HCT116 (cell line): ENCODE measurements around the gene DNAJB8. TPM values are rescaled to one million over a fixed set of nuclear protein-coding genes. Genes with fewer than 3 reads are reported as not detected.

Experiments used
- ATAC-seq: fragments of 200-7000 bp; cut with Tn5 transposase; 2 replicates; pipeline ENCODE4 v1.9.1; 2020; ENCODE audit warnings: mild to moderate bottlenecking, moderate library complexity
- BruUV-seq: library from RNA; stranded (reverse); fragments of 400-500 nt; replicated peaks from 2 replicates; lab custom pipeline; 2021; lab: Mats Ljungman, UMichigan
- CTCF ChIA-PET: fragments of 300-600 bp; sonication (Branson Sonifier 250); formaldehyde crosslinking; loops from one replicate; lab custom pipeline; 2021; ENCODE audit warnings: antibody characterized with exemption; lab: Charles Lee
- POLR2A ChIA-PET: fragments of 300-600, 350-600 bp; sonication (Branson Sonifier 250); formaldehyde crosslinking; loops from one replicate; lab custom pipeline; 2021; ENCODE audit warnings: antibody characterized with exemption; lab: Charles Lee
- RAD21 ChIA-PET, 2 experiments: fragments of 300-600 bp; sonication (Branson Sonifier 250); formaldehyde crosslinking; loops; one replicate each; lab custom pipeline; 2023; ENCODE audit warnings: low total read pairs in 2 of 2; ENCODE audit not compliant: uncharacterized antibody in 2 of 2, unreplicated experiment in 2 of 2, low non-redundant PET in 1 of 2; lab: Charles Lee
- DNase-seq: peaks from one replicate; pipeline ENCODE4 v3.0.0-alpha.2; 2010; ENCODE audit warnings: low read depth, low spot score
- H2AFZ ChIP-seq: fragments of 200-600 bp; shearing (Covaris generic), sonication (generic); 2 replicates; pipeline ENCODE4 v1.6.1; 2017; ENCODE audit warnings: low read depth, mixed run types, mixed read lengths, antibody characterized with exemption, low read length; ENCODE audit not compliant: poor library complexity, severe bottlenecking
- H3K27ac ChIP-seq: 2 replicates; pipeline ENCODE4 v1.5.1; 2012; ENCODE audit warnings: low read depth, low read length
- H3K27me3 ChIP-seq: fragments of 200-600 bp; sonication (generic); 2 replicates; pipeline ENCODE4 v1.6.1; 2016; ENCODE audit warnings: mixed run types, low read length, mixed read lengths; ENCODE audit not compliant: insufficient read depth
- H3K36me3 ChIP-seq, 2 experiments: fragments of 200-500 bp in 1 of 2; fragments of 200-600 bp in 1 of 2; sonication (Bioruptor generic) in 1 of 2; sonication (generic) in 1 of 2; 2 replicates each; pipeline versions ENCODE4 v1.5.1 to v1.6.1; 2014 to 2016; ENCODE audit warnings: low read length in 2 of 2, inconsistent platforms in 1 of 2, mixed read lengths in 1 of 2, mixed run types in 1 of 2; ENCODE audit not compliant: insufficient read depth in 2 of 2, control insufficient read depth in 1 of 2
- H3K4me1 ChIP-seq, 2 experiments: fragments of 200-600 bp in 1 of 2; sonication (generic) in 1 of 2; 2 replicates each; pipeline versions ENCODE4 v1.5.1 to v1.6.1; 2012 to 2017; ENCODE audit warnings: low read length in 2 of 2, inconsistent platforms in 1 of 2, mild to moderate bottlenecking in 1 of 2, mixed read lengths in 1 of 2, mixed run types in 1 of 2, moderate library complexity in 1 of 2; ENCODE audit not compliant: insufficient read depth in 2 of 2, control insufficient read depth in 1 of 2
- H3K4me2 ChIP-seq: fragments of 200-600 bp; sonication (generic); 2 replicates; pipeline ENCODE4 v1.6.1; 2017; ENCODE audit warnings: mixed run types, low read length, mixed read lengths
- H3K4me3 ChIP-seq, 2 experiments: fragments of 200-600 bp in 1 of 2; sonication (generic) in 1 of 2; replicated peaks in 1 of 2; 2 replicates each; pipeline ENCODE4 v1.5.1; 2011 to 2016; ENCODE audit warnings: low read length in 2 of 2, control low read depth in 1 of 2, low read depth in 1 of 2, mild to moderate bottlenecking in 1 of 2, mixed read lengths in 1 of 2, mixed run types in 1 of 2
- H3K79me2 ChIP-seq: fragments of 200-600 bp; sonication (generic); 2 replicates; pipeline ENCODE4 v1.6.1; 2017; ENCODE audit warnings: mild to moderate bottlenecking, mixed run types, low read length, moderate library complexity, mixed read lengths; ENCODE audit not compliant: insufficient read depth
- H3K9ac ChIP-seq: fragments of 200-600 bp; sonication (generic); 2 replicates; pipeline ENCODE4 v1.6.1; 2016; ENCODE audit warnings: low read length, mixed read lengths
- H3K9me2 ChIP-seq: fragments of 200-600 bp; sonication (generic), shearing (Covaris generic); 2 replicates; pipeline ENCODE4 v1.6.1; 2017; ENCODE audit warnings: mixed run types, mild to moderate bottlenecking, moderate library complexity; ENCODE audit not compliant: insufficient read depth
- H3K9me3 ChIP-seq, 2 experiments: fragments of 200-500 bp in 1 of 2; fragments of 200-600 bp in 1 of 2; sonication (Bioruptor generic) in 1 of 2; sonication (generic) in 1 of 2; 2 replicates each; pipeline ENCODE4 v1.6.1; 2014 to 2017; ENCODE audit warnings: low read length in 2 of 2, mixed read lengths in 2 of 2, inconsistent platforms in 1 of 2, low read depth in 1 of 2, mild to moderate bottlenecking in 1 of 2, mixed run types in 1 of 2, moderate library complexity in 1 of 2; ENCODE audit not compliant: control insufficient read depth in 1 of 2, insufficient read depth in 1 of 2
- H4K20me1 ChIP-seq: fragments of 200-600 bp; sonication (generic), shearing (Covaris generic); 2 replicates; pipeline ENCODE4 v1.6.1; 2017; ENCODE audit warnings: mixed run types, mild to moderate bottlenecking, moderate library complexity; ENCODE audit not compliant: insufficient read depth
- CBX3 ChIP-seq: IDR thresholded peaks from 2 replicates; pipeline ENCODE4 v1.6.1; 2012; ENCODE audit warnings: low read depth
- CEBPB ChIP-seq: IDR thresholded peaks from 2 replicates; pipeline ENCODE4 v1.6.1; 2012; ENCODE audit warnings: low read depth
- ELF1 ChIP-seq: IDR thresholded peaks from 2 replicates; pipeline ENCODE4 v1.6.1; 2012; ENCODE audit warnings: low read depth, borderline replicate concordance
- EZH2 ChIP-seq: fragments of 200-600 bp; sonication (generic); IDR thresholded peaks from 2 replicates; pipeline ENCODE4 v1.6.1; 2017; ENCODE audit warnings: antibody characterized with exemption, mixed run types
- EZH2phosphoT487 ChIP-seq: fragments of 200-600 bp; IDR thresholded peaks from 2 replicates; pipeline ENCODE4 v1.6.1; 2018; ENCODE audit warnings: antibody characterized with exemption, borderline replicate concordance
- FOSL1 ChIP-seq: IDR thresholded peaks from 2 replicates; pipeline ENCODE4 v1.6.1; 2012; ENCODE audit warnings: low read depth
- POLR2A ChIP-seq: IDR thresholded peaks from 2 replicates; pipeline ENCODE4 v1.7.0; 2011; ENCODE audit warnings: borderline replicate concordance; ENCODE audit not compliant: insufficient read depth, insufficient read length; ENCODE audit errors: extremely low read depth
- POLR2AphosphoS5 ChIP-seq: IDR thresholded peaks from 2 replicates; pipeline ENCODE4 v1.6.1; 2011; ENCODE audit warnings: mild to moderate bottlenecking, low read depth, low read length, moderate library complexity
- RAD21 ChIP-seq: IDR thresholded peaks from 2 replicates; pipeline ENCODE4 v1.6.1; 2012; ENCODE audit warnings: low read depth, mild to moderate bottlenecking
- SP1 ChIP-seq: IDR thresholded peaks from 2 replicates; pipeline ENCODE4 v1.6.1; 2012; ENCODE audit warnings: low read depth
- TCF7L2 ChIP-seq: IDR thresholded peaks from 2 replicates; pipeline ENCODE4 v1.7.0; 2011; ENCODE audit warnings: borderline replicate concordance, inconsistent platforms; ENCODE audit not compliant: insufficient read depth, insufficient read length; ENCODE audit errors: extremely low read depth
- YY1 ChIP-seq: IDR thresholded peaks from 2 replicates; pipeline ENCODE4 v1.6.1; 2011; ENCODE audit warnings: low read length, low read depth, moderate library complexity, mild to moderate bottlenecking; ENCODE audit not compliant: insufficient replicate concordance; ENCODE audit errors: extremely low read depth
- ZFX ChIP-seq: fragments of 450-650 bp; IDR thresholded peaks from 2 replicates; pipeline ENCODE4 v1.6.1; 2017
- intact Hi-C: fragments of 100-400 bp; cut with micrococcal nuclease; formaldehyde crosslinking; loops from 2 replicates; pipeline ENCODE4 v1.10.0; 2022
- total RNA-seq: library from RNA; stranded (reverse); gene quantifications from one replicate; pipeline ENCODE4 v1.2.1, GENCODE V29; 2021; ENCODE audit not compliant: unreplicated experiment
- TF ChIP-seq, protein P1 (sequence below): IDR thresholded peaks from 2 replicates; pipeline ENCODE4 v1.6.1; 2012
- TF ChIP-seq, protein P2 (sequence below): IDR thresholded peaks from 2 replicates; pipeline ENCODE4 v1.6.1; 2012; ENCODE audit warnings: low read depth

Gene DNAJB8
- total RNA-seq, 1 experiment from 2014 or later = not detected

DNA sequence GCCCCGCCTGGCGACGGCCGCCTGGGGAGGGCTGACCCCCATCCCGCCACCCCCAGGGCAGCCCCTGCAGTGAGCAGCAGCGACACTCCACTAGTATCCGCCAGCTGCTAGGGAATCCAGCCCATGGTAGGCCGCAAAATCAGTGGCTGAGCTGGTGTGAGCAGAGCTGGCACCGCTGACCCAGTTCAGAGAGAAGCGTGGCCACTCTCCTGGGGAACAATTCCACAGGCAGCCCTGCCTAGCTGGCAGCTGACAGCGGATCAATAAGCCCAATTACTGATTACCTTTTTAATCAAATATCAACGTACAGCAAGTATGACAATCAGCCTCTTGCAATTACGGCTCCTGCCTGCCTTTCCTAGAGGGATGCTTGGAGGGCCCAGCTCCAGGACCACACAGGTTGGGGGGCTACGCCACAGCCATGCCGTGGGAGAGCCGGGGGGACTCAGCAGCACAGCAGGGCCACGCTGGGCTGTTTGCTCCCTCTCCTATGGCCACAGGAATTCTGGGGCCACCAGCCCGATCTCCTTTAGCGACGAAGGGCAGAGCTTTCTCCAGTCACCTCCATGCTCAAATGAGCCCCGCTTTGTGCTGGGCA is 13.9 kb downstream of the DNAJB8 start:
- TF ChIP-seq TCF7L2 (no peak), CBX3 (no peak), ELF1 (no peak), YY1 (no peak), POLR2AphosphoS5 (no peak), EZH2 (no peak), SP1 (no peak)
- TF ChIP-seq, protein P1, sequence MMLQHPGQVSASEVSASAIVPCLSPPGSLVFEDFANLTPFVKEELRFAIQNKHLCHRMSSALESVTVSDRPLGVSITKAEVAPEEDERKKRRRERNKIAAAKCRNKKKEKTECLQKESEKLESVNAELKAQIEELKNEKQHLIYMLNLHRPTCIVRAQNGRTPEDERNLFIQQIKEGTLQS = no peak
- no peaks in the 10 kb centered on the region for H3K79me2 ChIP-seq
- intact Hi-C loops = no loop called here
- no peak overlapping the region for H3K9ac ChIP-seq
- H3K4me2 ChIP-seq = no peak overlapping the region
- ChIA-PET RAD21 (no interaction called here), POLR2A (no interaction called here), CTCF (no interaction called here)
- H3K4me1 ChIP-seq = no peaks in the 10 kb centered on the region
- H3K27ac ChIP-seq = no peak overlapping the region
- H3K9me3 ChIP-seq = no peaks in the 10 kb centered on the region
- H4K20me1 ChIP-seq = no peaks in the 10 kb centered on the region
- BruUV-seq = no TSS peak
- no peak for ATAC-seq
- no peak for DNase-seq
- no peaks in the 10 kb centered on the region for H3K36me3 ChIP-seq
- H3K4me3 ChIP-seq = no peak overlapping the region
- H2AFZ ChIP-seq = no peak overlapping the region
- H3K9me2 ChIP-seq = no peaks in the 10 kb centered on the region
- peaks cover 20% of the 10 kb centered on the region; the same call in 1 of the 2 replicates for H3K27me3 ChIP-seq

DNA sequence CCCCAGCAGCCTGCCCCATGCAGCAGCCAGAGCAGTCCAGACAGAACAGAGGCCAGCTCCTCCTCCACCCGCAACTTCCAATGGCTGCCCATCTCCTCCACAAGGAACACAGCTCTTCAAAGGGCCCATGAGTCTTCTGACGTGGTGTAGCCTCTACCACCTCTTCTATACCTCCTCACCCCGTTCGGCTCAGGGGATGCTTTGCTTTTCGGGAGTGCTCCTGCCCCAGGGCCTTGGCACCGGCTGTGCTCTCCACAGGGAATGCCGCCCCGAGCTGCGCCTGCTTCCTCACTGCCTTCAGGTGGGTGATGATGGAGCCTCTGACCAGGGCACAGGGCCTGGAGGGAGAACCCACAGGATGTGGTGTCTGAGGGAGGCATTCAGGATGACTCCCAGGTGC is 14.6 kb downstream of the DNAJB8 start:
- Histone ChIP-seq H3K36me3 (no peaks in the 10 kb centered on the region), H3K27ac (no peak overlapping the region), H3K4me2 (no peak overlapping the region), H3K27me3 (peaks cover 20% of the 10 kb centered on the region; the same call in 1 of the 2 replicates), H3K4me1 (no peaks in the 10 kb centered on the region), H3K9me3 (no peaks in the 10 kb centered on the region), H3K9ac (no peak overlapping the region), H3K79me2 (no peaks in the 10 kb centered on the region), H3K4me3 (no peak overlapping the region), H2AFZ (no peak overlapping the region), H3K9me2 (no peaks in the 10 kb centered on the region), H4K20me1 (no peaks in the 10 kb centered on the region)
- intact Hi-C loops = no loop called here
- POLR2A ChIA-PET = no interaction called here
- CTCF ChIA-PET = no interaction called here
- ATAC-seq = no peak
- RAD21 ChIA-PET = no interaction called here
- DNase-seq = no peak
- TF ChIP-seq FOSL1 = no peak
- TF ChIP-seq, protein P2, sequence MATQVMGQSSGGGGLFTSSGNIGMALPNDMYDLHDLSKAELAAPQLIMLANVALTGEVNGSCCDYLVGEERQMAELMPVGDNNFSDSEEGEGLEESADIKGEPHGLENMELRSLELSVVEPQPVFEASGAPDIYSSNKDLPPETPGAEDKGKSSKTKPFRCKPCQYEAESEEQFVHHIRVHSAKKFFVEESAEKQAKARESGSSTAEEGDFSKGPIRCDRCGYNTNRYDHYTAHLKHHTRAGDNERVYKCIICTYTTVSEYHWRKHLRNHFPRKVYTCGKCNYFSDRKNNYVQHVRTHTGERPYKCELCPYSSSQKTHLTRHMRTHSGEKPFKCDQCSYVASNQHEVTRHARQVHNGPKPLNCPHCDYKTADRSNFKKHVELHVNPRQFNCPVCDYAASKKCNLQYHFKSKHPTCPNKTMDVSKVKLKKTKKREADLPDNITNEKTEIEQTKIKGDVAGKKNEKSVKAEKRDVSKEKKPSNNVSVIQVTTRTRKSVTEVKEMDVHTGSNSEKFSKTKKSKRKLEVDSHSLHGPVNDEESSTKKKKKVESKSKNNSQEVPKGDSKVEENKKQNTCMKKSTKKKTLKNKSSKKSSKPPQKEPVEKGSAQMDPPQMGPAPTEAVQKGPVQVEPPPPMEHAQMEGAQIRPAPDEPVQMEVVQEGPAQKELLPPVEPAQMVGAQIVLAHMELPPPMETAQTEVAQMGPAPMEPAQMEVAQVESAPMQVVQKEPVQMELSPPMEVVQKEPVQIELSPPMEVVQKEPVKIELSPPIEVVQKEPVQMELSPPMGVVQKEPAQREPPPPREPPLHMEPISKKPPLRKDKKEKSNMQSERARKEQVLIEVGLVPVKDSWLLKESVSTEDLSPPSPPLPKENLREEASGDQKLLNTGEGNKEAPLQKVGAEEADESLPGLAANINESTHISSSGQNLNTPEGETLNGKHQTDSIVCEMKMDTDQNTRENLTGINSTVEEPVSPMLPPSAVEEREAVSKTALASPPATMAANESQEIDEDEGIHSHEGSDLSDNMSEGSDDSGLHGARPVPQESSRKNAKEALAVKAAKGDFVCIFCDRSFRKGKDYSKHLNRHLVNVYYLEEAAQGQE = no peak
- no peak for TF ChIP-seq RAD21
- TF ChIP-seq YY1 = no peak
- no peak for TF ChIP-seq ZFX
- no peak for TF ChIP-seq CEBPB
- no peak for TF ChIP-seq POLR2A
- no peak for TF ChIP-seq EZH2phosphoT487
- BruUV-seq = no TSS peak
